Measurements from ENCODE around the gene DIP2B. TPM values are rescaled to one million over a fixed set of nuclear protein-coding genes. Genes with fewer than 3 reads are reported as not detected.

The DIP2B gene
- total RNA-seq, 1 experiment from 2014 or later, result 26.1 TPM

- TF ChIP-seq GABPB1 (CRISPR knock-in tag; IDR thresholded peaks at IDR 0.05) (no peak), MLX (CRISPR knock-in tag; IDR thresholded peaks at IDR 0.05) (no peak)
These were observed 112.9 kb downstream of the DIP2B start (continued) for GRCh38 chr12:50617657-50618056.

- Mint-ChIP-seq H3K9me3 (no peaks in the 10 kb centered on the region), H3K4me1 (peaks cover 41% of the 10 kb centered on the region), H3K27me3 (ENCODE audit: low read depth) (no peaks in the 10 kb centered on the region), H3K4me3 (no peak overlapping the region), H3K27ac (peak overlapping the region; percentile 61), H3K36me3 (no peaks in the 10 kb centered on the region)
- no peak for TF ChIP-seq MXD4 (CRISPR knock-in tag; IDR thresholded peaks at IDR 0.05; ENCODE audit: borderline replicate concordance)
- no peak for TF ChIP-seq ZNF121 (CRISPR knock-in tag; IDR thresholded peaks at IDR 0.05)
- ChIA-PET POLR2A (no interaction called here), CTCF (interaction anchor here (1.3 to 1.5 kb wide), 2 partner anchors 19 to 109 kb away, joined by 3 read pairs; no protein-coding TSS in a partner anchor)
- DNase-seq (ENCODE audit: low spot score), result no peak
- no peak for ATAC-seq
These were observed 114.3 kb downstream of the DIP2B start for GRCh38 chr12:50618864-50619609.

- ChIA-PET CTCF (interaction anchor here (0.6 to 3.0 kb wide), 5 partner anchors 11 to 115 kb away, joined by 3 to 11 read pairs (median 3); partner anchors contain the start of gene DIP2B), POLR2A (no interaction called here)
- Mint-ChIP-seq H3K9me3 (no peaks in the 10 kb centered on the region), H3K4me1 (peaks cover 44% of the 10 kb centered on the region), H3K4me3 (no peak overlapping the region), H3K27ac (peak overlapping the region; percentile 61), H3K36me3 (no peaks in the 10 kb centered on the region), H3K27me3 (ENCODE audit: low read depth) (no peaks in the 10 kb centered on the region)
- ATAC-seq, result no peak
- no peak for DNase-seq (ENCODE audit: low spot score)
- TF ChIP-seq GABPB1 (CRISPR knock-in tag; IDR thresholded peaks at IDR 0.05) (no peak), ZNF416 (CRISPR knock-in tag; IDR thresholded peaks at IDR 0.05) (no peak), FOXP4 (CRISPR knock-in tag; IDR thresholded peaks at IDR 0.05) (no peak), ZNF219 (CRISPR knock-in tag; IDR thresholded peaks at IDR 0.05; ENCODE audit: borderline replicate concordance) (no peak), ZNF317 (CRISPR knock-in tag; IDR thresholded peaks at IDR 0.05; ENCODE audit: borderline replicate concordance, low read depth) (no peak), PREB (CRISPR knock-in tag; IDR thresholded peaks at IDR 0.05; ENCODE audit: borderline replicate concordance) (no peak), E2F5 (CRISPR knock-in tag; IDR thresholded peaks at IDR 0.05) (no peak), CTCF (IDR thresholded peaks at IDR 0.05) (no peak)
These were observed 114.8 kb downstream of the DIP2B start for GRCh38 chr12:50619610-50619958.
